SW480 (cell line): ENCODE data around the gene EXOC4.
A peak's percentile ranks its signal among the peaks of the same experiment; 100 is the strongest.

Experiments used
- DNase-seq: peaks from one replicate; pipeline ENCODE4 v3.0.0-alpha.2; 2016; ENCODE audit warnings: low spot score

The EXOC4 gene

DNA sequence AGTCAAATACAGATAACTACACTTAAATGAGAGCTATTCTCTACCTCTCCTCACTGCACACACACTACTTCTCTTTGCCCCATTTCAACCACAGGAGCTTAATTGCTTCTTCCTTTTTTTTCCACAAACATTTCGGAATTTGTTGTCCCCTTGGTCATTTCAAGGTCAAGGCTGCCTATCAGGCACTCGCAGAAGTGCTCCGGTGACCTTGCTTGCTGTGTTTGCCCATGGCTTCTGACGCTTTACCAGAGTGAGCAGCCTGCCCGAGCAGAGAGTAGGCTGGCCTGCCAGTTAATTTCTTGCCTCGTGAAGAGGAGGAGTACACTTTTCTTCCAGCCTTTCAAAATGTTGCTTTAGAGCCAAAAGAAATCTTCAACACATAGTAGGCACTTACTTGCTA, 577.2 kb downstream of the EXOC4 start:
- no peak for DNase-seq

DNA sequence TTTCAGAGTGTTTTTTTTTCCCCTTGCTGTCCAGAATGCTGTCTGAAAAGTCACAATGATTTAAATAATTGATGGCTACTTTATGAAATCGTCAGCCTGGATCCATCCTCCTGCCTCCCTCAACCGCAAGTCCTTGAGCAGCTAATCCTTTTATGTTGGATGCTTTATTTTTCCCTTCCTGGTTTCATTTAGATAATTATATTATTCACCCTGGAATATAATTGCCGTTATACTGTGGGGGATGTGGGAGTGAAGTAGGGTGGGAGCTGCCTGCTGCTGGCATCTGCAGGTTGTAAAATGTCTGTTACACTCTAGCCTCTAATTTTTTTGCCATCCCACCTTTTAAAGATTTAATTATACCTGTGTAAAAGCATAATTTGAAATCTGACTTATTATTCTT, 583.8 kb downstream of the EXOC4 start:
- DNase-seq, result no peak

DNA sequence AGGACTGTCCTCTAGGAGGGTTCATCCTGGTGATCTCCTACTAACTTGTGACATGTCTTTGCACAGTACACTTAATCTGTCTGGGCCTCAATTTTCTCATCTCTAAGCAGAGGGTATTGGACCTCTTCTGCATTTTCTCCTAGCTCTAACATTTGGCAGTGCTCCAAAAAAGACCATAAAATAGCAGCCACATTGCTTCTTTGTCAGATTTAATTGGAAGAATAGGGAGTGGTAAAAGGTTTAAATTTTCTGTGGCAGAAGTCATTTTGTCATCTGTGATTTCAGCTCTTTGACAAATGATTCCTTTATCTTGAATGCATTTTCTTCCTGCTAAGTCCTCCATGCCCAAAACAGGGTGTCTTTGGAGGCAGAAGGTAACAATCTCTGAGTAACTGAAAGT, 584.3 kb downstream of the EXOC4 start:
- no peak for DNase-seq

DNA sequence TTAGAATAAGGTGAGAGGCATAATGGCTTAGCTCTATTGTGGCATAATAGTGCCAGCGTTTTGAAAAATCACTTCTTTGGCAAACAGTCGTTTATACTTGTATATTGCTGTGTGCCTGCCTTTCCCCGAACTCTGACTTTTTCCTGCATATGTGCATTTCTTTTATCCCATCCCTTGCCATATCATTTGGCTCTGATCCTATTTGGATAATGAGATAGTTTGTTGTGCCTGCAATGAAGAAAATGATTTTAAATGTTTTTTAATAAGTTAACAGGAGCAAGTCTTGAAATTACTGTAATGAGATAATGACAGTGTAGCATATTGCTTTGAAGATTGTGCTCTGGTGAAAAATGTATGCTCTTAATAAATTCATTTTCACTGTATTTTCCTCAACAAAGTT, 586.2 kb downstream of the EXOC4 start:
- no peak for DNase-seq

DNA sequence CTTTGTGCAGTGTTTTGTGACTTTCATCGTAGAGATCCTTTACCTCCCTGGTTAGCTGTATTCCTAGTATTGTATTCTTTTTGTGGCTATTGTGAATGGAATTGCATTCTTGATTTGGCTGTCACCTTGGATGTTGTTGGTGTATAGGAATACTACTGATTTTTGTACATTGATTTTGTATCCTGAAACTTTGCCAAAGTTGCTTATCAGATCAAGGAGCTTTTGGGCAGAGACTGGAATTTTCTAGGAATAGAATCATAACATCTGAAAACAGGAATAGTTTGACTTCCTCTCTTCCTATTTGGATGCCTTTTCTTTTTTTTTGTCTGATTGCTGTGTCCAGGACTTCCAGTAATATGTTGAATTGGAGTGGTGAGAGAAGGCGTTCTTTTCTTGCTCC, 590.5 kb downstream of the EXOC4 start:
- DNase-seq, result no peak

DNA sequence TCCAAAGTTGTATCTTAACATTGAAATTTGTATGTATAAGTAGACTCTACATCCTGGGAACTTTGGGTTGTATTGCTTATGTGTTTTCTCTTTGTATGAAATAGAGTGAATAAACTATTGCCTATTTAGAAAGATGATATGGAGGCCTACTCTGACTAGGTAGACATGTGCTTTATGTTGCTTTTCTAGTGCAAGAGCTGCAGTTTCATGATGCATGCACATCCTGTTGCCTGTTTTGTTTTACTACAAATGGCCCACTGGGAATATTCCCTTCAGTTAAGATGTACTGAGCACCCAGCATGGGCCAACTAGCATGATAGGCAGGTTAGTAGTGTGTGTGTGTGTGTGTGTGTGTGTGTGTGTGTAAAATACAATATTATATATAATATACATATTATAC, 592.1 kb downstream of the EXOC4 start:
- DNase-seq, result no peak

DNA sequence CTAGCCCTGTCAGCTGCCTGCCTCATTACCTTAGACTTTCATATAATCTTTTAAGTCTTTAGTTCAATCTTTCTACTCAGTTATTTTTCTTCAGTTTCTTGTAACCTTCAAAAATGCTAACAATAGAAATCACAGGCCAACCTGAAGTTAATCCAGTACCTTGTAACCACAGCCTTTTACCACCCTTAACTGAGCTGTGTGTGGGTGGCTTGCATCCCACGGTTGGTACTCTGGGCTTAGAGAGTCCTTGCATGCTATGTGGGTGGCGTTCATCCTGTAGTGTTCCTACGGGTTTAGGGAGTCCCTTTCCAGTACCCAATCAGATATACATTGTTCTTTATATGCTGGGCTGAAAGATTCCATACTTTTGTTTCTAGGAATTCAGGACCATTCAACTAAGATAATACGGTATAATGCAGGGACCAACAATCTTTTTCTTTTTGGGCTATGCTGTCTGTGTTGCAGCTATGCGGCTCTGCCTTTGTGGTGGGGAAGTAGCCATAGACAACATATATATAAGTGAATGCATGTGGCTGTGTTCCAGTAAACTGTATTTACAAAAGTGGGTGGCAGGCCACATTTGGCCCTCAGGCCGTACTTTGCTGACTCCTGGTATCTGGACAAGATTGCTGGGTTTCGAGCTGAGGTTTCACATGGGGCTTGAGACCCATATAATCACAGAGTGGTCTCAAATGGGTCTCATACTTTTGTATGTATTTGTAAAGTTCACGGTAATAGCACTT, 593.5 kb downstream of the EXOC4 start:
- DNase-seq, result peak; percentile 9

DNA sequence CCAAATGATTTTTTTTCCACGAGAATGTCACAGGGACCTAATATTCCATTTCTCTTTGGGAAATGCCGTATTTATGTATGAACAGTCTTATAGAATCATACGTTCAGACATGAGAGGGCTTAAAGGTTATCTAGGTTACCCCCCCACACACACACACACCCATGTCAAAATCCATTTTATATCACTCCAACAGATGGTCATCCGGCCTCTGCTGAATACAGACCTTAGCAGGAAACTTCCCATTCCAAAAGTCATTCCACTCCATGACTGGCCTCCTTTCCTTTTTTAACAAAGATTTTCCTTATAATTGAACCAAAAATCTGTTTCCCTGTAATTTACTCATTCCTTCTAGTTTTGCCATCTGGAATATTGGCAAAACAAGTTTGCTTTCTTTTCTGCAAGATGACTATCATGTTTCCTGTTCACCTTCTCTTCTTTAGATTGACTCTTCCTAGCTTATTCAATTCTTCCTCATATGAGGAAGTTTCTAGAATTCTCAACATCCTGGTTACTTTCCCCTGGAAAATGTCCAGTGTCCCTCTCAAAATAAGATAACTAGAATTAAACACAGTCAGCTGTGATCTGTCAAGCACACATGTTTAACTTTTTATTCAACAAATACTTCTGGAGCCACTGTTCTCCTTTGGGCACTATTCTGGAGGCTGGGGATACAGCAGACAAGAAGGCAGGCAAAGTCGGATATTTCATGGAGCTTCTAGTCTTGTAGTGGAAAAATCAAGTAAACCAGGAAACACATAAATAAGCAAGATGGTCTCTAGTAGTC, 597.8 kb downstream of the EXOC4 start:
- no peak for DNase-seq

DNA sequence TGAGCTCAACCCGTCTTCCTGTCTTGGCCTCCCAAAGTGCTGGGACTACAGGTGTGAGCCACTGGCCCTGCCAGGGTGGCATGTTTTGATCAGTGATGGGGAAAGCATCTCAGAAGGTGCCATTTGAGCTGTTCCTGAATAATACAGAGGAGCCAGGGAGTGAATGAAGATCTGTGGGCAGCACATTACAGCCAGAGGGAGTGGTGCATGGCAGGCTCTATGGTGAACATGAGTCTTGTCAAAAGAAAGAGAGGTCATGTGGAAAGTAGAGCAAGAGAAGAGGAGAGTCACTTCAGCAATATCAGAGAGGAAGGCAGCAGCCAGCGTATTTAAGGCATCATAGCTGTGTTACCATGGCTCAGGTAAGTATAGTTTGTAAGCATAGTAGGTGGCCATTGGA, 598.5 kb downstream of the EXOC4 start:
- no peak for DNase-seq

DNA sequence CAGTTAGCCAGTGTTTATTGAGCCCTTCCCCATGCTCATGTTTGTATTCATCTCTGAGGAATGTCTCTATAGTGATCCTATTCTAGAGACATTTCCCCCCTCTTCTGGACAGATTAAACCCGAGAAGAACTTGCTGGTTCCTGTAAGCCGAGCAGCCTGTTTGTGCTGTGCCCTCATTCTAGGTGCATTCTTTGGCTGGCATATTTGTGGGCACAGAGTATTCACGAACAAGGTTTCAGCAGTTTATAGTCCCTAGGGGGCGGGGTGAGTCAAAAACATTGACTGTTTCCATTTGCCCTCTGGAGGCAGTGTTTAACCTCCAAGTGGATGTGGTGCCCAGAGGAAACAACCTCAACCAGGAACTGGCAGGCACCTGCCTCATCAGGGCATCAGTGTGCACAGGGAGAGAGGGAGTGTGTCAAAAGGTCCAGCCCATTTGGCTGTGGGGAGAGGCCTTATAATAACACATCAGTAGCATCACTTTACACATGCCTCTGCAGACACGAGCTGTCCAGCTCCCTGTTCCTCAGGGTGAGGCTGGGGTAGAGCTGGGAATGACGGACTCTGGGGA, 600.9 kb downstream of the EXOC4 start:
- peak; percentile 91 for DNase-seq

DNA sequence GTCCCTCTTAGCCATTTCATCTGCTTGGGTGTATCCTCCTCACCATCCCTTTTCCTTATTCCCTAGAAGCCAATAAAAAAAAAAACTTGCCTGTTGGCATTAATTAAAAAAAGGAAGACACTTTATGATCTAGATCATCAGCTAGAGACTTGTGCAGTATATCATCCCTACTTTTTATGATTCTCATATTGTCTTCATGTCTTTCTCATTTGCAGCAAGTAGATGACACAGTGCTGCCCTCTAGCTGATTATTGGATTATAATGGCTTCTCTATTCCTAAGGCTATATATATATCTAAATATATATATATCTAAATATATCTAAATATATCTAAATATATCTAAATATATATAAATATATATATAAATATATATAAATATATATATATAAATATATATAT, 601.9 kb downstream of the EXOC4 start:
- DNase-seq, result peak; percentile 69

DNA sequence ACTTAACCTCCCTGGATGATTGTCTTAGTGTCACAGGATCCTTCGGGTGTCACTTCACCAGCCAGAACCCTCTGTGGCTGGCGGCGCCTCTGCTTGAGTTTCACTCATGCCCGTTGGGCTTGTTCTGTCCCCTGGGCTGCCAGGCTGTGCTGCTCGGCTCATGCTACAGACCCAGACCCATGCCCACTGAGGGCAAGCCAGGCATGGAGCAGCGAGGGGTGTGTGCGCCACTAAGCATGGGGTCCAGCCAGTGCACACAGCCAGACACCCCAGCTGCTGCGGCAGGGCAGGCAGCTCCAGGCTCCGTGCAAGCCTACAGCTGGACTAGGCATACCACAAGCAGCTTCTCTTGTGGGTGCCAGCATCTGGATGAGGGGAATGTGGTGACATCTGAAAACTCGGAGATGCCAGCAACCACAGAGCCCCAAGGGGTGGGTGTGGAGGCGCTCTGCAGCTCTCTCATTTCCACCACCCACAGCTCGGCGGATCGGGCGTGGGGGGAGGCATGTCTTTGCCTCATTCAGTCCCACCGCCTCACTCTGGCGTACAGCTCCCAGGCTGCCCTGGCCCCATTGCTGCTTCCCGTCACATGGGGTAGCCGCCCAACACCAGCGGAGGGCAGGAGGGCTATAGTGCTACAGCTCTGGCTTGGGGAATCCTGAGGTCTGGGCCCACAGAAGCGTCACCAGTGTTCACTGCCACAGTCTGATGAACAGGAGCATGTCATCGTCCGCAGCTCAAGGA, 604.7 kb downstream of the EXOC4 start:
- DNase-seq, result no peak

DNA sequence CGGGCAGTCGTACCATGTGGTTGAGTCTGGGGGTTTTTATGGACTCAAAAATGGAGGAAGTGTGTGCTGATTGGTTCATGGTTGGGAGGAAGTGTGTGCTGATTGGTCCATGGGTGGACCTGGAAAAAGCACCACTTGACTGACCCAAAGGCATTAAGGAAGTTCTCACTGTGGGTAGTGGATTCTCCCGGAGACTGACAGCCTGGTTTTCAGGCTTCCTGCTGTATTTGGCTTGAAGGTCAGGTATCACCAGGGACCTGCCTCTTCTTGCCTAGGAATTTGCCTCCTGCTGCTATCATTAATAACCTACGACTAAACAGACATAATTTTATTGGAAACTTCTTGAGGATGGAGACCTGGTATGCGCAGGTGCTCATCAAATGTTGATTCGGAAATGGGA, 605.4 kb downstream of the EXOC4 start:
- DNase-seq, result no peak

DNA sequence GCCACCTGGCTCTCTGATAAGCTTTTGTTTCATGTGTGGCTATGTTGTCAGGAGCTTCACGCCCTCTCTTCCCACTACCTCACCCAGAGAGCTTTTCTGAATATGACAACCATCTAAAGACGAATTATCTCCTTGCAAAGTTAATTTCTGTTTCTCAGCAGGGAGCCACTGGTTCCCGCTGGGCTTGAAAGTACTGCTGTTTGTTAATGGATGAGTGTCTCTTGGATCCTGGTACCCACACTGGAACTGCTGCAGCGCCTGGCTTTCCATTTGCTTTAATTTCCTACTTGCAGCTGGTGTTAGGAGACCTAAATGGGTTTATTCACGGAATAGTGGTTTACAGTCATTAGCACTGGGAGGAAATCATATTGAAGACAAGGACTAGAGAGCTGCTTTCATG, 606.4 kb downstream of the EXOC4 start:
- DNase-seq, result no peak

DNA sequence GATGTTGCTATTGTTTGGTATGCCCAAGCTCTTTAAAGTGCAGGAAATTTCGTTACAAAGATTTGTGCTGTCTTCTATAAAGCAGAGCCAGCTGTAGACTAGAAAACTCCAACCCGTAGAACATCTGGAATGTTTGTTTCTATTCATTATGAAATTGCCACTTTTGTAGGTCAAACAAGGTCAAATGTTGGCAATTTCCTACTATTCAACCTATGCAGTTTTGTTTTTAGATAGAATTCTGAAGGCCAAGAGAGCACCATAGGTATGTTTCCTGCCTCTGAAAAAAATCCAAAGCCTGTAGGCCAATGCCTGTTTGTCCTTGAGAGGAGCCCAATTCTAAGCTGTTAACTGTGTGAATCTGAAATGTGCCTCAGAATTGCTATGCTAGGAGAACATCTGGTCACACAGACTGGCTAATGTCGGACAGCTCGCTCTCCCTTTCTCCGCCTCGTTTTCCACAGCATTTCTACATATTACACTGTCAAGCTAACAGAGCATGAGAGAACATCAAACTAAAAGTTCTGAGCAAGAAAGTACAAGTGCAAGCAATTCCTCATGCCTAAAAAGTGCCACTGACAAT, 607.1 kb downstream of the EXOC4 start:
- DNase-seq, result no peak

DNA sequence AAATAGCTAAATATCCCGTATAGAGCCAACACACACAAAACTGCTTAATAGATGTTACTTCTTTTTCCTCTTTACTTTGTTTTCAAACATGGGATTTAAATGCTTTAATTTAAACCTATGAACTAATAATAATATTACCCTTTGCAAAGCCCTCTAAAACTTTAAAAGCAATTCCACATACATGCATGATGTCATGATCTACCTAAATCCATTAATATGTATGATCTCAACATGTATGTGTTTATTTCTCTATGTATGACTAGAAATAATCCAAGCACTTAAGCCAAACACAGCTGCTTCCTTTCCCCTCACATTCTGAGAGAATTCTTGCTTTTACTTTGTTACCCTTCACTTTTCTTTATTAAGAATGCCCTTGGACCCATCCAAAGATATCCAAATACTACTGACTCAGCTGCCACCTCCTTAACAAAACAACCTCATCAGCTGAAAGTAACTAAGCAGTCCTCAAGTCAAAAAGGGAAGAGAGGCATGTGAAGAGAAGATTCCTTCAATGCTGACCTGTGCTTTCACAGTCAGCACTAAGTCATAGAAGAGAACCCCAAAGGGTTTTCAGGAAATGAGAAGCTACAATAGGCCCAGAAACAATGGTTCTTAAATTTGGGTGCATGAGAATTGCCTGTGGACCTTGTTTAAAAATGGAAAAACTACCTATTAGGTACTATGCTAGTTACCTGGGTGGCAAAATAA, 607.9 kb downstream of the EXOC4 start:
- no peak for DNase-seq

DNA sequence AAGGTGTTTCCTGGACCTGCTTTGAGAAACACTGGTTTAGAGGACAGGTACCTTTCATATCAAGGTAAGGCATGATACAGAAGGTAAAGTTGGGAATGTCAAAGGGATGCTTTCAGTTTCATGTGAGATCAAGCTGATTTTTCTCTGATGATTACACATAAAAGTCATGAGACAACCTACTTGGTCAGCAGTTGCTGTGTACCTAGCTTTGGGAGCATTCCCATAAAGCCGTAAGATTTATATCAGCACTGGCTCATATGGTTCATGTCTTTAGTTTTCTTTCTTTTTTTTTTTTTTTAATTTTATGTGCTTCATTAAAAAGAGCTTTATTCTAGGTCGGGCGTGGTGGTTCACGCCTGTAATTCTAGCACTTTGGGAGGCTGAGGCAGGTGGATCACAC, 609.0 kb downstream of the EXOC4 start:
- no peak for DNase-seq

DNA sequence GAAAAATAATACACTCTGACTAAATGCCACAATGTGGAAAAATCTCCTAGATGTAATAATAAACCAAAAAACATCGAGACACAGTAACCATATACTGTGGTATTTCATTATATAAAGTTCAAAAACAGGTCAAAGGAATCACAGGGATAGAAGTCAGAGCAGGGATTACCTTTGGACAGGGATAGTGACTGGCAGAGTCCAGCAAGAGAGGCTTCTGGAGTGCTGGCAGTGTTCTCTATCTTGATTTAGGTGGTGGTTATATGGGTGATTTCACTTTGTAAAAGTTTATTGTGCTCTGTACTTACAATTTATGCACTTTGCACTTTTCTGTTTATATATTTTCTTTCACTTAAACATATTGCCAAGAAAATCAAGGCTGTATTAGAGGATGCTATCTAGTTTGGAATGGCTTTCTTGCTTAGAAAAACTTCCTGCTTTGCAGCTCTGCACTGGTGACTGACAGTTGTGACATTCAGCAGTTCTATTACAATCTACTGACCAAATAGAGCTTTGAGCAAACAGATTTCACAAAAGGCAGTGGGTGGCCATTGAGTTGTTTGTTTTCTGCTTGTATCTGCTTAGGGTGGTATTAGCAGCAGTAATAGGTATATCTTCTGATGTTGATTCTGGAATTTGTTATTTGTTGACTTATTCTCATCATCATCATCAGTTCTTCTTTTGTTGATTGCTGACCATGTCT, 610.6 kb downstream of the EXOC4 start:
- no peak for DNase-seq

DNA sequence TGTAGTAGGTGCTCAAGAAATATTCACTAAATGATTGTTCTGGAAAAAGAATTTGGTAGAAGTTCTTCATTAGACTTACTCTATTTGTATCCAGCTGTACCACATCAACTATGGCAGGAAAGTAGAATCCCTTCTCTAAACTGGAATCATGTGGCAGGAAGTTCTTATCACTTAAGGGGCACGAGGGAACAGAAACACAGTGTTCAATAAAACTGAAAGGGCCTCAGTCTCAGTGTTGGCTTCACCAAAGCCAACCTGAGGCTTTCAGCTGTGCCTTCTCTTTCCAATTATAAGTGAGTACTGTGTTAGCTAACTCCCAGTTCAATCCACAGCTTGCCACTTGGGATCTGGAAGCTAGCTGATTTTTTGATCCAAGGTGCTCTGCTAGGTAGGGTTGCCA, 616.7 kb downstream of the EXOC4 start:
- DNase-seq, result no peak

DNA sequence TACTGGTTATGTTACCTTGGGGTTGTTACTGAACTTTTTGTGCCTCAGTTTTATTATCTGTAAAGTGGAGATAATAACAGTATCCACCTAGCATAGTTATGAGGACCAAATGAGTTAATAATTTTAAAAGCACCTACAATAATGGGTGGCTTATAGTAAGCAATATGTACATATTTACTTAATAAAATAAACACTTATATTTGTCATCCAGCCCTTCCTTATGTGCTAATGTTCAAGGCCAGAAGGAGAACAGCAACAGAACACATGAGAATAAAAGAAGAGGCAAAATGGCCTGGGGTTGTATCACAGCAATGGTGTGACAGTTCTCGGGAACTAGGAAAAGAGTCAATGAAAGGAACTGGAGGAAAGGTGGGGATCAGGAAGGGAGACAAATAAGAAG, 618.9 kb downstream of the EXOC4 start:
- DNase-seq, result no peak

DNA sequence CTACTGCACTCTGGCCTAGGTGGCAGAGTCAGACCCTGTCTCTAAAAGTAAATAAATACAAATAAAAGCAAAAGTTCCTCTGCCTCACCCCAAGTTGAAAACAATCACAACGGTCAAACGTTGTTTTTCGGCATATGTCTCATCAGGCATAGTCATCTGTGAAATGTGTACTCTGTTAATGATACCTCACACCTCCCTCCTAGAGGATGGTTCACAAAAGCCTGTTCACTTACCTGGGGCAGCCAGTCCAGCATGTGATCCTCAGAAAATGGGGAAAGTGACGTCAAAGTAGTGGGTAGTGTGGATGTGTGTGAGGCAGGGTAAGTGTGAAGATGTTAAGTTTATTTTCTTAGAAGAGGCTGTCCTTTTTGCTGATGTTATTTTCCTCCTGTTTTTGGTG, 620.3 kb downstream of the EXOC4 start:
- no peak for DNase-seq
